Kidney tubule cell (primary cell): ENCODE measurements around the gene CRY2.
A peak's percentile ranks its signal among the peaks of the same experiment; 100 is the strongest.

ENCODE experiments used
- DNase-seq: peaks from one replicate; pipeline ENCODE4 v3.0.0-alpha.2; 2018; ENCODE audit warnings: low spot score

CRY2 gene

DNA sequence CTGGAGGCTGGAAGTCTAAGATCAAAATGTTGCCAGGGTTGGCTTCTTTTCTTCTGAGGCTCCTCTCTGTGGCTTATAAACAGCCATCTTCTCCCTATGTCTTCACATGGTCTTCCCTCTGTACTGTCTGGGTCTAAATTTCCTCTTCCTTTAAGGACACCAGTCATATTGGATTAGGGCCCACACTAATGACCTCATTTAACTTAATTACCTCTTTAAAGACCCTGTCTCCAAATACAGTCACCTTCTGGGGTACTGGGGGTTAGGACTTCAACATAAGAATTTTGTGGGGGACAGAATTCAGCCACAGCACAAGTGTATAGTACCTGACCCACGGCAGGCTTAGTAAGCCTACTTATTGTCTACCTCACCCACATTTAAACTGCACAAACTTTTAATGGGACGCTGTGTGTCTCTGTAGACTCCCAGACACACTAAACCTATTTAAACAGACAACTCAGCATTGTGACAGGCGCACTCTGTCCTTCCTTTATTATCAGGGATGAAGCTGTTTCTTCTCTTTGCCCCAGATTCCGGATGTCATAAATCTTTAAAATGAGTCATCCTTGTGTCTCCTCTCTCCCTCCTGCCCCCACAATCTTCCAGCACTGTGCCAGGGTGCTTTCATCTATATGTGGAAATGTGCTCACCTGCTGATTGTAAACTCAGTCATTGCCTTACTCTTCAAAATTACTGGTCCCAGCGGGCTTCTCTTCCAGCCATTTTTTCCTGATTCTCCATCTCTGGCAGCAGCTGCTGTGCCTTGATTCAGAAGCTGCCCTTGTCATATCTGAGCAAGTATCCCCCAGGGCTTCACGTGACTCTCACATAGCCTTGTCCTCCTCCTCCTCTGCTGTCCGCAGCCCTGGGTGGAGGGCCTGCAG, 32.8 kb downstream of the CRY2 start:
- DNase-seq: peak; percentile 42

- no peak for DNase-seq
These were observed 33.7 kb downstream of the CRY2 start for GRCh38 chr11:45880772-45881570.

- peak; percentile 33 for DNase-seq
These were observed 34.6 kb downstream of the CRY2 start for GRCh38 chr11:45881708-45882368.

DNA sequence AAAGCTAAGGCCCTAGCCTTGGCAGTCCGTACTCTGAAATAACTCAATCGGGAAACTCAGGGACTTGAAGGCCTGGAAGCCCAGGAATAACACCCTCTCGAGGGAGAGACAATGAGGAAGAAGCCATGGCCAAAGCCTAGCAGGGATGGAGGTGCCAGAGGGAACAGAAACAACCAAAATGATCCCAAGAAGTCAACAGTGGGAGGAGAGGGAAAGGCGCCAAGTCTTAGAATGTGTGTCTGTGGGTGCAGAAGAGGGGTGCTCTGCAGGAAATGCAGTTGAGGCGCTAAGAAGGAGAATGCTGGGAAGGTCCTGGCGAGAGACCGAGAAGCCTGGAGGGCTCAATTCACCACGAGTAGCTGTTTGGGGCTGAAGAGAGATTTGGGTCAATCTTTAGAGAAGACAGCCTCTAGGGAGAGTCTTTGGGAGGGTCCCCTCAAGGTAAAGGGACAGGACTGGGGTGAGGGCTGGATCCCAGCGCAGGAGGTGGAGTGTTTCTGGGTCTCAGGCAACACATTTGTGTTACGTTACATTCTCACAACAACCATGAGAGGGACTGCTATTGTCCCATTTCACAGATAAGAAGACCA, 37.4 kb downstream of the CRY2 start:
- DNase-seq: no peak

- peak; percentile 42 for DNase-seq
These were observed 38.1 kb downstream of the CRY2 start, which contains the start of gene MAPK8IP1 for GRCh38 chr11:45885274-45885920. Gene MAPK8IP1, plus strand, starts transcription at chr11:45885651. Its CDS starts 170 bp downstream, at chr11:45885821.

DNA sequence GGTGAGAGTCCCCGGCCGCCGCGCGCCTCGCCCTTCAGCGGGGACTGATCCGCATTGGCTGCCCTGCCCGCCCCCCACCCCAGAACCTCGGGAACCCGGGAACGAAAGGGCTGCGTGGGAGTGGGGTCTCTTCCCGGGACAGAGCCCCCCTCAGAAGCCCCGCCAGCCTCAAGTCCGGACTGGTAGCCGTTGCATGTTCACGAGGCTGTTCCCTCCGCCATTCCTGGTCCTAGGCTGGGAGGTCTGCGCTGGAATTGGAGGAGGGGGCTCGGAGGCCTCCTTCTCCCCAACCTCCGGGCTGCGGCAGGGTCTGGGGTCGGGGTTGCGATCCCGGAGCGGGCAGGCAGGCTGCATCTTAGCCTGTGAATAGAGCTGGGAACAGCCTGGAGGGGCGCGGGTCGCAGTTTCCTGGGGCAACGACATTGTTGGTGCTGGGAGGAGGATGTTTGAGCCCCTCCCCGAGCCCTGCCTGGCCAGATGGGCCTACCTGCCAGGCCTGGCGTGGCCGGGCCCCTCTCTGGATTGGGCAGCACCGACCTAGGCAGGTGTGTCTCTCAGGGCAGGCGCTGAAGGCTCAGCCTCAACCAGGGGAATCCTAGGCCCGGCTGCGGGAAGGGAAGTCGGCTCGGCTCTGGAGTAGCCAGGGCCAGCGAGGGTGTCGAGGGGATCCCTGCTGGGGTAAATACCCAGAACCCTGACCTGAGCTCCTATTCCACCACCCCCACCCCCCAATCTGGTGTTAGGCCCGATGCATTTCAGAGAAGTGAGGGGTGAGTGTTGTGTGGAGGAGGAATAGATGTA, 38.8 kb downstream of the CRY2 start:
- DNase-seq: no peak

GRCh38 chr11:45886816-45887520, 39.7 kb downstream of the CRY2 start:
- DNase-seq: no peak

- DNase-seq: no peak
These were observed 40.3 kb downstream of the CRY2 start for GRCh38 chr11:45887587-45887986.

GRCh38 chr11:45889555-45889954, 42.3 kb downstream of the CRY2 start:
- DNase-seq: no peak

- no peak for DNase-seq
These were observed 42.7 kb downstream of the CRY2 start for GRCh38 chr11:45889966-45890365.

- no peak for DNase-seq
These were observed 43.7 kb downstream of the CRY2 start for GRCh38 chr11:45890886-45891550.

DNA sequence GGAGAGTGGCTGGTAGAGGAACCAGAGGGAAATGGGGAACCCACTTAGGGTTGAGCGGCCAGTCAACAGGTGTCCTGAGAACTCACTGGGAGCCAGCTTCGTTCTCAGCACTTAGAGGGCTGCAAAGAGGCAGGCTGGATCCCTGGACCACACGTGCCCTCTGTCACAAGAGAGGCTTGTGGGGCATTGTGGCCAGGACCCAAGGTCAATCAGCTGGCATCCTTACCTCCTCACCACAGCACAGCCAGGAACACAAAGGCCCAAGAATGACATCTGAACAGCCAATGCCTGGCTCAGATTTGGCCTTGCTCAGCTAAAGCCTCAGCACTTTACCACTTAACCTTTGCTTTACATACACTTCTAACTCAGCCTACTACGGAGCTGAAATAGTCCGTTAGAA, 45.6 kb downstream of the CRY2 start:
- DNase-seq: no peak

DNA sequence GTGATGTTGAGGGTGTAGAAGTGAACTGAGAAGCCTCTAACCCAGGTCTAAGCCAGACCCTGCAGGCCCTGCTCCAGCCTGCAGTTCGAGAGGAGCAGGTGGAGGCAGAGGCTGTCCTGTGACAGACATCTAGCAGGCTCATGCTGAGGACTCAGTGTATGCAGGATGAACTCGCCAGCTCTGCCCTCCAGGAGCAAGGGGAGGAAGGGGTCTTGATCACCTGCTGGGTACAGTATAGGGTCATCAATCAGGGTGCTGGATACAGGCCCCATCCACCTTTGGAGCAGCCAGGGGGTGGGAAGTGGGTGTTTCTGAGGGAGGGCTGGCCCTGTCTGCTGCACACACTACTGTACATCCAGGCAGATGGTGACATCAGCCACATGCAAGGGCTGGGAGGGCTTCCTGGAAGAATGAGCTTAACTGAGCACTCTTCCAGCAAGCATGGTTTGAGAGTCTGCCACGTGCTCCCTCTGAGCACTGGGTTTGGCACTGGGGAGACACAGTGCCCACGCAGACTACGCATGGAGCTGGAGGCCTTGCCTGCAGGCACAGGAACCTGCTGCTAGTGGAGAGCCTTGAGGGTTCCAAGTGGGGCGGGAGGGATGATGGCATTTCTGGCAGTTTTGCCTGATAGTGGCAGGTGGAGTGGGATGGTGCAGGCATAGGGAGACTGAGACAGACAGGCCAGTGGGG, 47.4 kb downstream of the CRY2 start:
- DNase-seq: no peak

DNA sequence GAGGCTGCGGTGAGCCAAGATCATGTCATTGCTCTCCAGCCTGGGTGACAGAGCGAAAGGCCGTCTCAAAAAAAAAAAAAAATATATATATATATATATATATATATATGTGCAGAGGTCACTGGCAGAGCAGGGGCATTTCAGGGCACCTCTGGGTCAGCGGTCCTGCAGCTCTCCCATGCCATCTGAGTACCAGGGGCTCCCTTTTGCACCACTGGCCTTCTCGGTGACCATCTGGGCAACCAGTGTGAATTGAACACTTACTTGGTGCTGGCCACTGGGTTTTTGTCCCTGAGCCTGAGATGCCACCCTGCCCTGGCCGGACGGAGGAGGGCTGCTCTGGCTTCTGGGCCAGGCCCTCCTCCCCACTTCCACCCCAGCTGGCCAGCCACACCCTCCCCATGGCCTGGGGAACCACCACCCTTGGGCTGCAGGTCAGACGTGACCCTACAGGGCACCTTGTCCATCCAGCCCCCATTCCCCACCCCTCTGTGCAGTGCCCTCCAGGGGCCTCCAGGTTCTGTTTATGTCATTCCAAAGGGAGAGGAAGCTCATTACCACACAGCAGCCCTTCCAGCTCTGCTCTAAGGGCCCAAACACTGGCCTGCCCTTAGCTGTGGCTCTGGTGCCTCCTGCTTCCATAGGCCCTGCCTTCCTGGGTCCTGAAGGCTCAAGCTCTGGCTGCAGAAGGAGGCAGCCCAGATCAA, 48.4 kb downstream of the CRY2 start:
- no peak for DNase-seq

- DNase-seq: no peak
These were observed 49.2 kb downstream of the CRY2 start for GRCh38 chr11:45896422-45896984.

GRCh38 chr11:45897556-45897955, 50.3 kb downstream of the CRY2 start:
- DNase-seq: no peak

GRCh38 chr11:45899086-45899447, 51.8 kb downstream of the CRY2 start:
- DNase-seq: no peak
